Inferior parietal cortex (tissue), 1 donor: ENCODE results near the gene FJX1.

Experiments
- DNase-seq: peaks from one replicate; pipeline ENCODE4 v3.0.0-alpha.2; 2016; ENCODE audit errors: extremely low spot score

Gene FJX1

GRCh38 chr11:35606206-35606605 is 12.1 kb upstream of the FJX1 start:
- DNase-seq: no peak

- DNase-seq: no peak
These were observed 9.8 kb upstream of the FJX1 start for GRCh38 chr11:35608502-35608901.

GRCh38 chr11:35609656-35610055 is 8.6 kb upstream of the FJX1 start:
- no peak for DNase-seq

GRCh38 chr11:35610631-35611030 is 7.6 kb upstream of the FJX1 start:
- DNase-seq: no peak

GRCh38 chr11:35611741-35612140 is 6.5 kb upstream of the FJX1 start:
- DNase-seq: no peak

- DNase-seq: no peak
These were observed 3.2 kb upstream of the FJX1 start for GRCh38 chr11:35614939-35615569.

- DNase-seq: peak; percentile 82
These were observed 2.0 kb upstream of the FJX1 start for GRCh38 chr11:35615921-35616900.

GRCh38 chr11:35617316-35617686 is 959 bp upstream of the FJX1 start:
- DNase-seq: no peak

- no peak for DNase-seq
These were observed 346 bp downstream of the FJX1 start for GRCh38 chr11:35618497-35619115.

GRCh38 chr11:35619116-35619854 is 1.0 kb downstream of the FJX1 start:
- DNase-seq: peak; percentile 21

GRCh38 chr11:35619855-35620640 is 1.8 kb downstream of the FJX1 start:
- DNase-seq: peak; percentile 13

GRCh38 chr11:35620795-35621194 is 2.5 kb downstream of the FJX1 start:
- DNase-seq: peak; percentile 9

GRCh38 chr11:35621620-35622019 is 3.4 kb downstream of the FJX1 start:
- no peak for DNase-seq

- no peak for DNase-seq
These were observed 3.8 kb downstream of the FJX1 start for GRCh38 chr11:35622070-35622469.

GRCh38 chr11:35623621-35624168 is 5.4 kb downstream of the FJX1 start:
- no peak for DNase-seq

GRCh38 chr11:35624316-35624715 is 6.1 kb downstream of the FJX1 start:
- DNase-seq: no peak

- DNase-seq: no peak
These were observed 6.5 kb downstream of the FJX1 start for GRCh38 chr11:35624781-35625180.

- no peak for DNase-seq
These were observed 8.2 kb downstream of the FJX1 start for GRCh38 chr11:35626501-35626900.

- DNase-seq: no peak
These were observed 11.3 kb downstream of the FJX1 start for GRCh38 chr11:35629511-35629910.

- DNase-seq: no peak
These were observed 11.7 kb downstream of the FJX1 start for GRCh38 chr11:35629914-35630313.

- no peak for DNase-seq
These were observed 13.6 kb downstream of the FJX1 start for GRCh38 chr11:35631891-35632290.
